ENCODE measurements around the gene LPP.

LPP gene

GRCh38 chr3:188778091-188778852 is 624.3 kb downstream of the LPP start:
- DNase-seq = no peak

- no peak for DNase-seq
Measured at GRCh38 chr3:188779281-188779980, 625.5 kb downstream of the LPP start.

- DNase-seq = no peak
Measured at GRCh38 chr3:188780193-188781147, 626.5 kb downstream of the LPP start.

GRCh38 chr3:188782613-188783124 is 628.7 kb downstream of the LPP start:
- no peak for DNase-seq

- DNase-seq = no peak
Measured at GRCh38 chr3:188786424-188786823, 632.5 kb downstream of the LPP start.

GRCh38 chr3:188788621-188789081 is 634.7 kb downstream of the LPP start:
- DNase-seq = peak; percentile 98

- DNase-seq = no peak
Measured at GRCh38 chr3:188789251-188789650, 635.3 kb downstream of the LPP start.

- no peak for DNase-seq
Measured at GRCh38 chr3:188791311-188791710, 637.4 kb downstream of the LPP start.

- DNase-seq = peak; percentile 63
Measured at GRCh38 chr3:188792793-188793192, 638.8 kb downstream of the LPP start.

GRCh38 chr3:188796122-188796631 is 642.2 kb downstream of the LPP start:
- DNase-seq = peak; percentile 99

- no peak for DNase-seq
Measured at GRCh38 chr3:188797045-188797444, 643.1 kb downstream of the LPP start.

GRCh38 chr3:188798556-188799145 is 644.7 kb downstream of the LPP start:
- DNase-seq = no peak

GRCh38 chr3:188801393-188801792 is 647.4 kb downstream of the LPP start:
- no peak for DNase-seq

- no peak for DNase-seq
Measured at GRCh38 chr3:188802645-188803044, 648.7 kb downstream of the LPP start.

- peak; percentile 38 for DNase-seq
Measured at GRCh38 chr3:188807006-188807405, 653.0 kb downstream of the LPP start.

GRCh38 chr3:188812198-188812597 is 658.2 kb downstream of the LPP start:
- DNase-seq = no peak

- no peak for DNase-seq
Measured at GRCh38 chr3:188814581-188814980, 660.6 kb downstream of the LPP start.

- DNase-seq = no peak
Measured at GRCh38 chr3:188817103-188817934, 663.4 kb downstream of the LPP start.

GRCh38 chr3:188817935-188818269 is 663.9 kb downstream of the LPP start:
- no peak for DNase-seq

GRCh38 chr3:188818282-188818681 is 664.3 kb downstream of the LPP start:
- DNase-seq = no peak

- DNase-seq = no peak
Measured at GRCh38 chr3:188819939-188820338, 666.0 kb downstream of the LPP start.
